Amniotic epithelial cell (primary cell): ENCODE measurements around the gene RRAD.

Source experiments
- DNase-seq: peaks from one replicate; pipeline ENCODE4 v3.0.0-alpha.2; 2010; ENCODE audit warnings: low read depth

The RRAD gene

GRCh38 chr16:66881014-66881417, 44.3 kb downstream of the RRAD start:
- no peak for DNase-seq

DNA sequence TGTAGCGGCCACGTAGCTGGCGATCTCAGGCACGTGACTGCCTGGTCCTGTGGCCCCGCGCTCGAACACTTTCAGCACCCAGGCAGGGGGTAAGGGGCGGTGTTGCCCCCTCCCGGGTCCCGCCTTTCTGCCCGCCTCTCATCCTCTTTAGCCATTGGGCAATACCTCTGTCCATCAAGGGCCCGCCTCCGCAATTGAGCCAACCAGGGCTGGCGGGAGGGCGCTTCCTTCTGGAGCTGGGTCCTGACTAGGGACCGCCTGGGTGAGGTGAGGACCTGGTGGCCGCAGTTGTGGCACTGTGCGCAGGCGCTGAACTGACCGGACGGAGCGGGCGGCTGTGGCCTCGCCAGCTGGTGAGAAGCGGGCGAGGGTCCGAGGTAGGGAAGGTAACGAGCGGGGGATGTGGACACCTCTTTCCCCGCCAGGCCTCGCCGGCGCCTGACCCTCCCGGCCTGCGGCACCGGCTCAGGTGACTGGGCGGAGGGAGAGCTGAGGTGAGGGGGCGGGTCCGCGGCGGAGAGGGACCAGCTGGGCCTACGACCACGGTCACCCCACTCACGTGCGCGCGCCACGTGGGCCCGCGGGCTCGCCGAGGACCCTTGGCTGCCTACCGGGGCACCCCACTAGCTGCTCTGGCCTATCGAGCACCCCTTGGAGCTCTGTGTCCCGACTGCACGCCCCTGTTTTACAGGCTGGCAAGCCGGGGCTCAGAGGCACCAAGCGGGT, 44.9 kb downstream of the RRAD start, which contains the start of gene PDP2:
PDP2 (plus strand) TSS at position 228 of the 726 bp plus-strand sequence. CDS start 3,770 bp downstream, outside the sequence.
- peak; percentile 85 for DNase-seq

GRCh38 chr16:66878067-66878466, 47.3 kb downstream of the RRAD start:
- DNase-seq: no peak

- peak; percentile 81 for DNase-seq
These were observed 51.1 kb downstream of the RRAD start for GRCh38 chr16:66874079-66874775.

GRCh38 chr16:66873685-66874055, 51.7 kb downstream of the RRAD start:
- no peak for DNase-seq

DNA sequence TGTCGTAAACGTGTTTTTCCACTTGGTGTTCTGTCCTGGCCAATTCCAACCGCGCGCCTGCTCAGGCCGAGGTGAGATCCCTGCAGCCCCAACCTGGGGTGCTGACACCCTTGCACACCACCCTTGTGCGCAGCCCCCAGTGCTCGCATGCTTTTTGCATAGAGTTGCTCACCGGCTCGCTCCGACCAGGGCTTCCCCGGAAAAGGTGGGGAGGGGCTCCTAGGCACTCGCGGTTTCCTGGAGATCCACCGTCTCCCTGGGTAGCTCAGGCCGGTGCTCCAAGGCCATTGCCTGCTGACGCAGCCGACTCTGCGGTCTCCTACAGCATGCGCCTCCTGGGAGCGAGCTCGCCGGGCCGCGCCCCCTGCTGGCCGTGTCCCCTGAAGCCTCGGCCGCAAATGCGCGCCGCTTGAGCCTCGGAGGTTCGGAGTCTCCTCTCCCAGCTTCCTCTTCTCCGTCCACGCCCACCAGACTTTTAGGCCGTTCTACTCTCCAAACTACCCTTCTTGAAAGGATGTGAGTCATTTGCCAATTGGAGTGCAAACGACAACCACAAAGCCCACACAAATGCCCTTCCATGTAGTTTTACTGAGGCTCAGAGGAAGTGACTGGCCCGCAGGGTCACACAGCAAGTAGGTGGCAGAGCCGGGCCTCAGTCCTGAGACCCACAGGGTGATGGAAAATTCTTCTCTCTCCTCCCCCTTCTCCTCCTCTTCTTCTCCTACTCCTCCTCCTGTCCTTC, 52.2 kb downstream of the RRAD start:
- DNase-seq: peak; percentile 95

DNA sequence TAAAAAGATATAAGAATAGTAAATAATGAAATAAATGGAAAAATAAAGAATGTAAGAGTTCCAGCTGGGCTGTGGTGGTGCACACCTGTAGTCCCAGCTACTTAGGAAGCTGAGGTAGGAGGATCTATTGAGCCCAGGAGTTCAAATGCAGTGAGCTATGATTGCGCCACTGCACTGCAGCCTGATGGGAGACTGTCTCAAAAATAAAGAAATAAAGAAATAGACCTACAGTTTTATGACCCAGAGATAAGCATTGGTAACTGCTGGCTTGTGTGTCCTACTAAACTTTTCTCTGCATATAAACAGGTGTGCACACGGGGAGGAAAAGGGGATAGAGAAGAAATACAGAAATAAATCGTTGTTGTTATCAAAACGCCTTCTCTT, 52.8 kb downstream of the RRAD start:
- DNase-seq: no peak

GRCh38 chr16:66871840-66872239, 53.5 kb downstream of the RRAD start:
- no peak for DNase-seq
